Activated B cell treated with CpG ODN at 0.5 μM for 24 hours (primary cell): ENCODE measurements around the gene VGLL3. TPM values are rescaled to one million over a fixed set of nuclear protein-coding genes. Genes with fewer than 3 reads are reported as not detected.
"Not testable (repeated sequence)": the region's sequence is repeated elsewhere in the genome, so short reads cannot be mapped to it uniquely, and the experiment has no call there.

Experiments used
- ATAC-seq: fragments of 200-7000 bp; cut with Tn5 transposase; one replicate; pipeline ENCODE4 v1.10.0; 2021; ENCODE audit warnings: low read depth, mild to moderate bottlenecking, moderate library complexity
- CTCF ChIA-PET: fragments of 350-600 bp; sonication (Branson Sonifier 250); formaldehyde crosslinking; loops from one replicate; lab custom pipeline; 2021; ENCODE audit warnings: antibody characterized with exemption; lab: Charles Lee
- POLR2A ChIA-PET: fragments of 350-600 bp; sonication (Branson Sonifier 250); formaldehyde crosslinking; loops from one replicate; lab custom pipeline; 2021; ENCODE audit warnings: antibody characterized with exemption; lab: Charles Lee
- DNase-seq: peaks from one replicate; pipeline ENCODE4 v3.0.0; 2022
- H3K27ac Mint-ChIP-seq: one replicate; pipeline ENCODE4 v1.8.0; 2020; ENCODE audit warnings: mixed read lengths
- H3K27me3 Mint-ChIP-seq: one replicate; pipeline ENCODE4 v1.8.0; 2021; ENCODE audit warnings: mixed read lengths
- H3K36me3 Mint-ChIP-seq: one replicate; pipeline ENCODE4 v1.8.0; 2021; ENCODE audit warnings: low read depth, mixed read lengths
- H3K4me1 Mint-ChIP-seq: one replicate; pipeline ENCODE4 v1.8.0; 2021; ENCODE audit warnings: mixed read lengths
- H3K4me3 Mint-ChIP-seq: one replicate; pipeline ENCODE4 v1.8.0; 2020; ENCODE audit warnings: mild to moderate bottlenecking, mixed read lengths
- H3K9me3 Mint-ChIP-seq: one replicate; pipeline ENCODE4 v1.8.0; 2020; ENCODE audit warnings: mixed read lengths
- CTCF ChIP-seq: fragments of 200-600 bp; IDR thresholded peaks from one replicate; pipeline ENCODE4 v1.8.0; 2022; ENCODE audit warnings: antibody characterized with exemption, mild to moderate bottlenecking
- intact Hi-C: fragments of 100-400 bp; cut with micrococcal nuclease; formaldehyde crosslinking; loops from one replicate; pipeline ENCODE4 v1.15.1; 2024
- total RNA-seq: library from RNA; stranded (reverse); gene quantifications from 2 replicates; pipeline ENCODE4 v1.2.3, GENCODE V29; 2022

The VGLL3 gene
- total RNA-seq, 1 donor from 2014 or later: not detected

GRCh38 chr3:87025661-87026645 is 35.0 kb upstream of the VGLL3 start:
- no peaks in the 10 kb centered on the region for H3K27me3 Mint-ChIP-seq
- intact Hi-C loops: no loop called here
- DNase-seq (no peak), ATAC-seq (no peak)
- no peak overlapping the region for H3K4me3 Mint-ChIP-seq
- H3K9me3 Mint-ChIP-seq: peaks cover 2% of the 10 kb centered on the region
- CTCF ChIA-PET: no interaction called here
- H3K27ac Mint-ChIP-seq: no peak overlapping the region
- POLR2A ChIA-PET: no interaction called here
- no peaks in the 10 kb centered on the region for H3K4me1 Mint-ChIP-seq
- no peak for TF ChIP-seq CTCF
- H3K36me3 Mint-ChIP-seq: no peaks in the 10 kb centered on the region

- DNase-seq, H3K4me1 Mint-ChIP-seq, H3K4me3 Mint-ChIP-seq, ATAC-seq, H3K36me3 Mint-ChIP-seq, H3K9me3 Mint-ChIP-seq, H3K27ac Mint-ChIP-seq, POLR2A ChIA-PET, CTCF ChIA-PET, intact Hi-C loops, H3K27me3 Mint-ChIP-seq: not testable (repeated sequence)
These were observed 26.4 kb upstream of the VGLL3 start for GRCh38 chr3:87017370-87017769.

GRCh38 chr3:87009271-87009670 is 18.3 kb upstream of the VGLL3 start:
- peaks cover 18% of the 10 kb centered on the region for H3K9me3 Mint-ChIP-seq
- CTCF ChIA-PET: no interaction called here
- ATAC-seq: no peak

GRCh38 chr3:87006844-87007439 is 16.0 kb upstream of the VGLL3 start:
- no peak for TF ChIP-seq CTCF
- no peaks in the 10 kb centered on the region for H3K36me3 Mint-ChIP-seq
- ChIA-PET POLR2A (no interaction called here), CTCF (no interaction called here)
- H3K9me3 Mint-ChIP-seq: peaks cover 18% of the 10 kb centered on the region
- intact Hi-C loops: no loop called here
- H3K27me3 Mint-ChIP-seq: no peaks in the 10 kb centered on the region
- no peaks in the 10 kb centered on the region for H3K4me1 Mint-ChIP-seq
- ATAC-seq (no peak), DNase-seq (no peak)
- H3K4me3 Mint-ChIP-seq: no peak overlapping the region
- no peak overlapping the region for H3K27ac Mint-ChIP-seq

More at GRCh38 chr3:87009271-87009670, 18.3 kb upstream of the VGLL3 start:
- Mint-ChIP-seq H3K4me3 (no peak overlapping the region), H3K36me3 (no peaks in the 10 kb centered on the region), H3K27me3 (no peaks in the 10 kb centered on the region), H3K27ac (no peak overlapping the region), H3K4me1 (no peaks in the 10 kb centered on the region)
- POLR2A ChIA-PET: no interaction called here
- no peak for TF ChIP-seq CTCF
- intact Hi-C loops: no loop called here
- no peak for DNase-seq

GRCh38 chr3:87004883-87005282 is 13.9 kb upstream of the VGLL3 start:
- ChIA-PET POLR2A (no interaction called here), CTCF (no interaction called here)
- Mint-ChIP-seq H3K4me1 (no peaks in the 10 kb centered on the region), H3K9me3 (peaks cover 15% of the 10 kb centered on the region), H3K4me3 (no peak overlapping the region), H3K27ac (no peak overlapping the region), H3K27me3 (no peaks in the 10 kb centered on the region), H3K36me3 (no peaks in the 10 kb centered on the region)
- DNase-seq: no peak
- intact Hi-C loops: no loop called here
- no peak for TF ChIP-seq CTCF
- ATAC-seq: no peak
